ENCODE measurements around the gene GLB1L2. TPM values are rescaled to one million over a fixed set of nuclear protein-coding genes. Genes with fewer than 3 reads are reported as not detected.

Gene GLB1L2
- total and polyA plus RNA-seq, 12 donors, result 0.11 to 0.72 (median 0.30) TPM

DNA sequence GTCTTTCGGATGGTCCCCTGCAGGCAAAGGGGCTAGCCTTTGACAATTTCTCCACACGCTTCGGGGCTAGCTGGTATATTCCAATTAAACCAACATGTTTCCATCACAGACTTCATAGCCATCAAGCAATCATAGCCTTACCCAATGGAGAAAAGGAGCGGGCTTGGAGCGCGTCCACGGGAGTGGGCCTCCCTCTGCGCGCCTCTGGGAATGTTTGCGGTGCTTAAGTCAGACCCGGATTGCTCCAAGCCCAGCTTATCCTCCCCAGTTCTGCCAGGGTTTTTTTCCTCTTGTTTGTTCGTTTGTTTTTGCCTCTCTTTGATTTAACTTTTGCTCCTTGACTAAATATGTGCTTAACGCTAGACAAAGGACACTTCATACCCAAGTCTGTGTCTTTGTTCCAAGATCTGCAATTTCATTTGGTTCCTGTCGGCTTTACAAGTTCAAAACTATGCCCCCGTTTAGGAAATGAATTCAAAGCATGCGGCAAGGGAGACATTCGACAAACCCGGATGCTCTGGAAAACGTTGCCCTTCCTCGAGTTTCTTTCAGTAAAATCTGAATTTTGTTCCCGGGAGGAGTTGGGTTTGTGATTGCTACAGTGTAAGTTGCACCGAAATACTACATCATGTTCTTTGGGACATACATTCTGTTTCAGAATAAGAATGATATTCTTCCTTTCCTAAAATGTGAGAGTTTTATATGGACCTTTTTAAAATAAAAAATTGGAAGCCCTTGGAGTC lies 1.0 kb upstream of the GLB1L2 start:
- DNase-seq (no peak), ATAC-seq (peak in 1 of 8 donors; percentile 31)
- Histone ChIP-seq H3K27ac (no peak overlapping the region), H3K27me3 (peaks cover 0 to 45% (median 38%) of the 10 kb centered on the region in 7 donors), H3K36me3 (no peaks in the 10 kb centered on the region), H3K9me3 (no peaks in the 10 kb centered on the region), H3K4me1 (peaks cover 5 to 21% (median 14%) of the 10 kb centered on the region in 9 donors), H3K4me3 (peak overlapping the region in 8 of 10 donors; percentile 40 to 61 (median 46))
- TF ChIP-seq, protein P1, sequence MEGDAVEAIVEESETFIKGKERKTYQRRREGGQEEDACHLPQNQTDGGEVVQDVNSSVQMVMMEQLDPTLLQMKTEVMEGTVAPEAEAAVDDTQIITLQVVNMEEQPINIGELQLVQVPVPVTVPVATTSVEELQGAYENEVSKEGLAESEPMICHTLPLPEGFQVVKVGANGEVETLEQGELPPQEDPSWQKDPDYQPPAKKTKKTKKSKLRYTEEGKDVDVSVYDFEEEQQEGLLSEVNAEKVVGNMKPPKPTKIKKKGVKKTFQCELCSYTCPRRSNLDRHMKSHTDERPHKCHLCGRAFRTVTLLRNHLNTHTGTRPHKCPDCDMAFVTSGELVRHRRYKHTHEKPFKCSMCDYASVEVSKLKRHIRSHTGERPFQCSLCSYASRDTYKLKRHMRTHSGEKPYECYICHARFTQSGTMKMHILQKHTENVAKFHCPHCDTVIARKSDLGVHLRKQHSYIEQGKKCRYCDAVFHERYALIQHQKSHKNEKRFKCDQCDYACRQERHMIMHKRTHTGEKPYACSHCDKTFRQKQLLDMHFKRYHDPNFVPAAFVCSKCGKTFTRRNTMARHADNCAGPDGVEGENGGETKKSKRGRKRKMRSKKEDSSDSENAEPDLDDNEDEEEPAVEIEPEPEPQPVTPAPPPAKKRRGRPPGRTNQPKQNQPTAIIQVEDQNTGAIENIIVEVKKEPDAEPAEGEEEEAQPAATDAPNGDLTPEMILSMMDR (IDR thresholded peaks at IDR 0.05), result no peak
- intact Hi-C loops (cut with DNase I), result no loop called here
- WGBS, 2 donors, result 28 to 35% methylated on average over 22 of the region's 22 CpGs

DNA sequence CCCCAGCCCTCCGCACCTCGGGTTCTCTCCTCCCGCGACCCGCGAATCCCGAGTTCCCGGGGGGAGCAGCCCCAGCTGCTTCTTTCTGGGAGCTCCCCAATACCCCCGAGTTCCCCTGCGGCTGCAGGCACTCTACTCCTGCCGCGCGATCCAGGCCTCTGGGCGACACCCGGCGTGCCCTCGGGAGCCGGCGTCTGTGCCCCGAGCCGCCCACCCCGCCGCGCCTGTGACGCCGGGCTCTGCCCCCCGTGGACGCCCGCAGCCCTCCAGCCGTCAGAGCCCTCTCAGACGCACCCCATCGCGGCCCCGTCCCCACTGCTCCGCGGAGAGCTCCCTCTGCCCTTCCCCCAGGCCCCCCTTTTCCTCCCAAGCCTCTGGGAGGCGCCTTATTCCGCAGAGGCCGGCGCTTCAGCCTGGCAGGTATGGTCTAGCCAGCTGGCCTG lies 422 bp downstream of the GLB1L2 start:
- Histone ChIP-seq H3K27ac (no peak overlapping the region), H3K9me3 (no peaks in the 10 kb centered on the region), H3K36me3 (no peaks in the 10 kb centered on the region), H3K27me3 (peaks cover 0 to 45% (median 35%) of the 10 kb centered on the region in 7 donors), H3K4me3 (peak overlapping the region; percentile 18 to 61 (median 50)), H3K4me1 (peaks cover 5 to 21% (median 14%) of the 10 kb centered on the region in 9 donors)
- ATAC-seq, result peak in 6 of 8 donors; percentile 13 to 61 (median 18)
- 1 to 2% methylated on average over 40 of the region's 40 CpGs for WGBS, 2 donors
- TF ChIP-seq, protein P1 (IDR thresholded peaks at IDR 0.05), result no peak
- intact Hi-C loops (cut with DNase I), result no loop called here
- no peak for DNase-seq

DNA sequence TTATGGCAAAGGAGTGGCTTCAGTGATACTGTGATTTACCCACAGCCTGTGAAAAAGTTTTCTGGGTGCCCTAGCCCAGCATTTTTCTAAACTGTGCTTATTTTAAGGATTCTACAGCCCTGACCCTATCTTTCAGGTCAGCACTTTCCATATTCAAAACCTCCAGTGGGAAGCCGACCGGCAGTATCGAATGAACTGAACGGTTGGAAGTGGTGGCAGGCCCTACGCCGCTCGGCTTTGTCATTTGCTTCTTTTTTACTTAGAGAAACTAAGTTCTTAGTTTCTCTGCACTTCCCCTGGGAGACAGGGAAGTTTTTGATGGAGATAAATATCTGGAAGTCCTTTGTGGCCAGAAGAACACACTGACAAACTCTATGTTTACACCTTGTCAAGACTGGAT lies 994 bp downstream of the GLB1L2 start:
- peaks cover 5 to 21% (median 14%) of the 10 kb centered on the region in 9 donors for H3K4me1 ChIP-seq
- TF ChIP-seq, protein P1 (IDR thresholded peaks at IDR 0.05), result no peak
- no peak for DNase-seq
- peaks cover 0 to 46% (median 35%) of the 10 kb centered on the region in 7 donors for H3K27me3 ChIP-seq
- intact Hi-C loops (cut with DNase I), result no loop called here
- no peak for ATAC-seq
- WGBS, 2 donors, result 35 to 42% methylated on average over 7 of the region's 7 CpGs
- peak overlapping the region in 1 of 10 donors; percentile 50 for H3K4me3 ChIP-seq
- H3K36me3 ChIP-seq, result no peaks in the 10 kb centered on the region
- no peak overlapping the region for H3K27ac ChIP-seq
- no peaks in the 10 kb centered on the region for H3K9me3 ChIP-seq

DNA sequence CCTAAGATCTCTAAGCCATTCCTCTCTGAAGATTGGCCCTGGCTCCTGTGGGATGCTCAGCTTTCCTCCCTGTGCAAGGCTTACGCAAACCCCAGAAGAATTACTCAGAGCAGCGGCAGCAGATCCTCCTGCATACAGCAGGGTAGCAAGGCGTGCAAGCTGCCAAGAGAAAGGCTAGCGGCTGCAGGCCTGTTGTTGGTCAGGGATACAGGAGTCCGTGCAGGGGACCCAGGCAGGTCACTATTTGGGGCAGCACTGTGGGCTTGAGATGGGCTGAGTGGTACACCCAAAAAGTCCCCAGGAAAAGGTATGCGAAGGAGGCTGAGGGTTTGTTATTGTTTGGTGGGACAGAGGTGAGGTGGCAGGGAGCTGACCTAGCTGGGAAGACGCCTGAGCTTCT lies 1.5 kb downstream of the GLB1L2 start:
- Histone ChIP-seq H3K27me3 (peaks cover 0 to 47% (median 35%) of the 10 kb centered on the region in 7 donors), H3K4me1 (peaks cover 5 to 21% (median 14%) of the 10 kb centered on the region in 9 donors), H3K9me3 (no peaks in the 10 kb centered on the region), H3K4me3 (no peak overlapping the region), H3K36me3 (no peaks in the 10 kb centered on the region), H3K27ac (no peak overlapping the region)
- no peak for DNase-seq
- no peak for ATAC-seq
- TF ChIP-seq, protein P1 (IDR thresholded peaks at IDR 0.05), result no peak
- WGBS, 2 donors, result 74 to 77% methylated on average over 7 of the region's 7 CpGs
- intact Hi-C loops (cut with DNase I), result no loop called here

Measured in heart right ventricle (tissue), 16 donors.